GM19467 (cell line): ENCODE data around the gene MLLT10.
"Not testable (repeated sequence)": the region's sequence is repeated elsewhere in the genome, so short reads cannot be mapped to it uniquely, and the experiment has no call there.

Experiments used
- ATAC-seq: cut with Tn5 transposase; IDR thresholded peaks from one replicate; pipeline ENCODE4 v1.9.1; 2021; ENCODE audit warnings: mild to moderate bottlenecking, moderate library complexity; ENCODE audit not compliant: unreplicated experiment

The MLLT10 gene

GRCh38 chr10:21527598-21528235 lies 6.3 kb upstream of the MLLT10 start:
- ATAC-seq, result no peak

GRCh38 chr10:21528236-21529031 lies 5.6 kb upstream of the MLLT10 start:
- ATAC-seq, result no peak

DNA sequence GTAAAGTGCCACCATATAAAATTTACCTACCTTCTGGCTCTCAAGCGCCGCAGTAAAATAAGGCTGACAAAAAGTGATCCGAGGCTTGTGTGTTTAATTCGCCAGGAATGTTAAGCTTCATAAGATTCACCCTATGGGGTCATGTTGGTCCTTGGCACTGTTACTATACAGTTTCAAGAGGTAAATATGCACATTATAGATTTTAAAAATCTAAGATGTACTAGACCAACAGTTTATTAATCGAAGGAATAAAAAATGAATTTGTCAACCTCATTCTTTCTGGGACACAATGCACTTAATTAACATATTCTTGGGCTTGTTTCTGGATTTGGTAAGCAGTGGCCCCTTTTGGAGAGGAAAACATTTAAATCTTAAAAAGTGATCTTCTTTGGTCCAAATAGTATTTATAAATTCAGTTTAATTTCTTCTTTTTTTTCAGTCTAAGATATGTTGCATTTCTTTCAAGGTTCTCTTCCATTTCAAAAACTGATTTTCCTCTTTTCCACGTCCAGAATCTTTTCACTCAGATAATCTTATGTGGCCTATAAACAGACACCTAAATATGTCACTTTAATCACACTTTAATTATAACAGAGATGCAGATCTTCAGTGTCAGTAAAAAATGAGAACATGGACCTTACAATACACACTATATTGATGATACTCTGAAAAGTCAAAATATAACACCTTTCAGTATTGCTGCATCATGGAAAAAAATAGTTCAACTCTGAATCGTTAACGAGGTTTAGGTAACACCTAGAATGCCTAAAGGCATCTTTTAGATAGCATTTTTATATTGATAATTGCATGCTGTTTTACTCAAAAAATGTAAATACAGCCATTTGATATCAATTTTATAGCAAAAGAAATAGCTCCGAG lies 4.8 kb upstream of the MLLT10 start:
- ATAC-seq, result no peak

- no peak for ATAC-seq
Measured at GRCh38 chr10:21530168-21530567, 3.9 kb upstream of the MLLT10 start.

DNA sequence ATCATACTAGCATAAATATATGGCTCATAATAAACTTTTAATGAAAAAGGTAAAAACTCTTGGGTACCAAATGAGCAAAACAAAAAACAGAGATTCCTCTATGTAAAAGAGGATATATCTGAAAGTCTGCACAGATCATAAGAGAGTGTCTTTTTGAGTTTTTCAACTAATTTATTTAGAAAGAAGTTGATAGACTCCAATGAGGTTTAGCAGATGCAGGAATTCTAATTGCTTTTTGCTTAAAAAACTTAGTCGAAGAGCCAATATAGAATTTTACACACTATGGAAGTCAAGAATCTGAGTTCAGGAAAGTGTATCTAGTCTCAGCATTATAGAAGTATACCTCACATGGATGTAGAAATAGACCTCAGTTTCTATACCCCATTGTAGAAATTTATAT lies 3.4 kb upstream of the MLLT10 start:
- ATAC-seq, result no peak

DNA sequence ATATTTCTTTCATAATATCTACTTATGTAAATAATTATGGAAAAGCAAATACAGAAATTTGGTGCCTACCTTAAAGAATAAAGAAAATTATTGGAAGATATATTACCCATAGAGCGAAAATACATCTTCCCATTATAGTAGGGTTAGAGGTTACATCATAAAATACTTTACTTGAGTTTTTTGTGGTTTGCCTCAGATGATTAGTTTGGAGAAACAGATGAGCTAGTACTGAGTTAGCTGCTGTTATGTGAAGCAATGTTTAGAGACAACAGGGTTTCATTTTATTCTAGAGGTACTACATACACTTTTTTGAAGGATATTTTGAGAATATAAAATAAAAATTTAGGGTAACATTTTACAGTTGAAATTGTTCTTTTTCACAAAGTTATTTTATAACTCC lies 2.9 kb upstream of the MLLT10 start:
- ATAC-seq, result no peak

DNA sequence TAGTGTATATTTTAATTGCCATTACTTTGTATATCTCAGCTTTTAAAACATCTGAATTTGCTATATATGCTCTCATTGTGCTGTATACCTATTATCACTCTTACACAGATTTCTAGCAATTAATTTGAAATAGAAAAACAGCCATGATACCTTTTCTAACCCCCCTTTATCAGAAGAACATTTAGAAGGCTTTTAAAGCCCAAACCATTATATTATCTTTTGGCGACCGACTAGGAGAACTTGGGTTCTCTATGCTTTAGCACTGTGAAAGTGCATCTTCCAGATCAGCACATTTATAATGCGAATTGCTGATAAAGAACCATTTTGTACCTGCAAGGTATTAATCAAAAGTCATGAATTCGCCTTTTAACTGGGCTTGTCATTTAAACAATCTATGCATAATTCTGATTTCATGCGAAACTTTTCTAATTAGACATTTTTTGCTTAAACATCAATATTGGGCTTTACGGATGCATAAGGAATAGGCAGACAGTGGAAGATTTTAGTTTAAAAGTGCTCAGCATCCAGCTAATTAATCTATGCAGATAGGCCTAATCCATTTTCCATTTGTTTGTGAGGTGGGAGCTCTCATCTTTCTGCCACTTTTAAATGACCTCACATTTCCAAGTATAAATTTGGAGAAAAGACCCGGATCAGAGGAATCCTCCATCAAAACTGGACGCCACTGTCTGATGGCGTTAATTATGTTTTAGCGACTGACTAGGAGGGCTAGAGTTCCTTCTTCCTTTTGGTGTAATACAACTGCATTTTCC lies 1.2 kb upstream of the MLLT10 start:
- ATAC-seq, result no peak

- no peak for ATAC-seq
Measured at GRCh38 chr10:21534280-21534586, 201 bp downstream of the MLLT10 start.

GRCh38 chr10:21534604-21535493 lies 817 bp downstream of the MLLT10 start:
- peak; percentile 18 for ATAC-seq

DNA sequence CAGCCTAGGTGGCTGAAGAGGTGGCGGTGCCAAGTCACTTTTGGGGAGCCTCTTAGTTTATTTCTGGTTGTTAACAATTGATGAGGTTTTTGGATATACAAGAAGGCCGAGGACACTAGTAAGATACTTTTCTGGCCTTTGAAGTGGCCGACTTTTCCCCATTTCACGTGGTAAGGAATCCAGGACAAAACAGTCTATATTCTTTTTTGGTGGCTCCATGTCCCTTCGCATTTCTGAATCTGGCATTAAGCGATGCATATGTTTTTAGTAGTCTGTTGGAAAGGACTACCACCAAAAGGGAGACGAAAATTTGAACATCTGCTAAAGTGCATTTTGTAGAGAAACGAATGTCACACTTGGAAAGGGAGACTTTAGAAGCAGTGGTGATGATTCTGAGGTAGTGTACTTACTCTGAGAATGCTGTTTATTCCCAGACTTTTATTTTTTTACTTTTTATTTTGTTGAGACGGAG lies 1.5 kb downstream of the MLLT10 start:
- no peak for ATAC-seq

DNA sequence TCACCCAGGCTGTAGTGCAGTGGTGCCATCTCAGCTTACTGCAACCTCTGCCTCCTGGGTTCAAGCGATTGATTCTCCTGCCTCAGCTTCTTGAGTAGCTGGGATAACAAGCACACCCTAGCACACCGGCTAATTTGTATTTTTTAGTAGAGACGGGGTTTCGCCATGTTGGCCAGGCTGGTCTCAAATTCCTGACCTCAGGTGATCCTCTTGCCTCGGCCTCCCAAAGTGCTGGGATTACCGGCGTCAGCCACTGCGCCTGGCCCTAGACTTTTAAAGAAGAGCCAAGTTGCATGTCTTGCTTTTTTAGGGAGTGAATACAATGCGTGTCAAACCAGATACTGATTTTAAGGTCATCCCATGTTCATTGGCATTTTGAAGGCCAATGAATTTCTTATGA lies 1.9 kb downstream of the MLLT10 start:
- not testable (repeated sequence) for ATAC-seq

- no peak for ATAC-seq
Measured at GRCh38 chr10:21536874-21537273, 2.8 kb downstream of the MLLT10 start.

- ATAC-seq, result not testable (repeated sequence)
Measured at GRCh38 chr10:21540701-21541100, 6.7 kb downstream of the MLLT10 start.

- ATAC-seq, result no peak
Measured at GRCh38 chr10:21547246-21547645, 13.2 kb downstream of the MLLT10 start.

DNA sequence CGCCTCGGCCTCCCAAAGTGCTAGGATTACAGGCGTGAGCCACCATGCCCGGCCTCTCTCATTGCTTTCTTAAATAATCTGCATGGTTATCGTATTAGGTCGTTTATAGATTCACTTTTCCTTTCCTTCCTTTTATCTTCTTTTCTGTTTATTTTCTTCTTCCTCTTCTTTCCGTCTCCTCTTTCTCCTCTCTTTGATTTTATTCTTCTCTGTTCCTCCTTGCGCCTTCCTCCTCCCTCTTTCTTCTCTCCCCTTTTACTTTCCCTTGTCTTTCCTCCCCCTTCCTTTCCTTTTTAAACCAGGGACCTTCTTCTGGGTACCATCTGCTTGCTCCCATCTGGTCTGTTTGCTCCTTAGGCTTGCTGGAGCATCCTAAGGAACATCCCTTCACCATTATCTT lies 18.6 kb downstream of the MLLT10 start:
- no peak for ATAC-seq

GRCh38 chr10:21556527-21556926 lies 22.5 kb downstream of the MLLT10 start:
- no peak for ATAC-seq

GRCh38 chr10:21558984-21559383 lies 25.0 kb downstream of the MLLT10 start:
- not testable (repeated sequence) for ATAC-seq

DNA sequence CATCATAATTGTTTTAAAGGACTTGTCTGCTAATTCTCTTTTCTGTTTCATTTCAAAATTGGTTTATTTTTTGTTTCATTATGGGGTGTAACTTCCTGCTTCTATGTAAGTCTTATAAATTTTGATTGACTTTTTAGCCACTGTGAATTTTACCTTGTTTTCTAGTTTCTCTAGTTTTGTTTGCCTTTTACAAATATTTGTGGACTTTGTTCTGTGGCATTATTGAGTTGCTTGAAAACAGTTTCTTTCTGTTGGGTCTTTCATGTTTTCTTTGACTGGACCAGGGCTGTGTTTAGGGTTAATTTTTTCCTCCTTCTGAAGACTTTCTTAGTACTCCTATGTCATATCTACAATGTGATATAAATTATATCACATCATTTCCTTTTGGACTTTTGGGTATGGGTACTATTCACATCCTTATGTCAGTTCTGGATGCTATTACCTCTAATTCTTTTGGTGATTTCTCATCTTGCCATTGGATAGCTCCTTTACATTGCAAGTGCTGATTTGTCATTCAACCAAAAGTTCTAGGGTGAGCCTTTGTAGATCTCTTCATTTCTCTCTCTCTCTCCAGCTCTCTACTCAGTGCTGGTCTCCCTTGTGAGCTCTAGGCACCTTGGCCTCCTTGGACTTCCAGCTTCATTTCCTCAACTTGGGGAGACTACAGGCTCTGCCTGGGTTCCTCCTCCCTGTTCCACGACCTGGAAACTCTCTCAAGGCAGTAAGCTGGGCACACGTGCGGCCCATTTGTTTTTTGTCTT lies 36.9 kb downstream of the MLLT10 start:
- ATAC-seq, result no peak

DNA sequence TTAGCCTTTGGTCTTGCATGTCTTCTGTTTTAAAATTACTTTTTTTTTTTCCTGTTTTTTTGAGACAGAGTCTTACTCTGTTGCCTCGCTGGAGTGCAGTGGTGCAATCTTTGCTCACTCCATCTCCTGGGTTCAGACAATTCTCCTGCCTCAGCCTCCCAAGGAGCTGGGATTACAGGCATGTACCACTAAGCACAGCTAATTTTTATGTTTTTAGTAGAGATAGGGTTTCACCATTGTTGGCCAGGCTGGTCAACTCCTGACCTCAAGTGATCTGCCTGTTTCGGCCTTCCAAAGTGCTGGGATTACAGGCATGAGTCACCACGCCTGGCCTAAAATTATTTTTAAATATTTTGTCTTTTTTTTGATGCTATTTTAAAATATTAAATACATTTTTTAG lies 38.5 kb downstream of the MLLT10 start:
- ATAC-seq, result no peak
